ENCODE measurements around the gene DYRK2. TPM values are rescaled to one million over a fixed set of nuclear protein-coding genes. Genes with fewer than 3 reads are reported as not detected.

The DYRK2 gene
- total and polyA plus RNA-seq, 2 experiments from 2014 or later: 7.1 to 34.1 TPM

GRCh38 chr12:67638694-67639093 is 9.9 kb upstream of the DYRK2 start:
- no peaks in the 10 kb centered on the region for H4K20me1 ChIP-seq (replicated peaks; ENCODE audit: insufficient read depth)
- H3K4me3 ChIP-seq: no peak overlapping the region
- Mint-ChIP-seq H3K27ac (no peak overlapping the region), H3K4me1 (peaks cover 7% of the 10 kb centered on the region), H3K4me3 (no peak overlapping the region), H3K9me3 (no peaks in the 10 kb centered on the region), H3K36me3 (ENCODE audit: low read depth) (no peaks in the 10 kb centered on the region), H3K27me3 (ENCODE audit: insufficient read depth, low read depth, poor library complexity) (peaks cover under 1% of the 10 kb centered on the region)
- no peaks in the 10 kb centered on the region for H3F3A ChIP-seq (replicated peaks; ENCODE audit: low read depth)
- peaks cover 7% of the 10 kb centered on the region; the same call in 1 of the 2 replicates for H3K4me1 ChIP-seq (ENCODE audit: insufficient read depth)
- H3K4me2 ChIP-seq: no peak overlapping the region
- no peak overlapping the region for H2AFZ ChIP-seq
- no peaks in the 10 kb centered on the region for H3K36me3 ChIP-seq (ENCODE audit: insufficient read depth)
- no peaks in the 10 kb centered on the region for H3K27me3 ChIP-seq (ENCODE audit: insufficient read depth)
- H3K27ac ChIP-seq (ENCODE audit: low read depth): no peak overlapping the region
- ATAC-seq (no peak), DNase-seq (ENCODE audit: low spot score) (no peak)
- H3K79me2 ChIP-seq (replicated peaks; ENCODE audit: insufficient read depth): no peaks in the 10 kb centered on the region
- TF ChIP-seq, protein P1, sequence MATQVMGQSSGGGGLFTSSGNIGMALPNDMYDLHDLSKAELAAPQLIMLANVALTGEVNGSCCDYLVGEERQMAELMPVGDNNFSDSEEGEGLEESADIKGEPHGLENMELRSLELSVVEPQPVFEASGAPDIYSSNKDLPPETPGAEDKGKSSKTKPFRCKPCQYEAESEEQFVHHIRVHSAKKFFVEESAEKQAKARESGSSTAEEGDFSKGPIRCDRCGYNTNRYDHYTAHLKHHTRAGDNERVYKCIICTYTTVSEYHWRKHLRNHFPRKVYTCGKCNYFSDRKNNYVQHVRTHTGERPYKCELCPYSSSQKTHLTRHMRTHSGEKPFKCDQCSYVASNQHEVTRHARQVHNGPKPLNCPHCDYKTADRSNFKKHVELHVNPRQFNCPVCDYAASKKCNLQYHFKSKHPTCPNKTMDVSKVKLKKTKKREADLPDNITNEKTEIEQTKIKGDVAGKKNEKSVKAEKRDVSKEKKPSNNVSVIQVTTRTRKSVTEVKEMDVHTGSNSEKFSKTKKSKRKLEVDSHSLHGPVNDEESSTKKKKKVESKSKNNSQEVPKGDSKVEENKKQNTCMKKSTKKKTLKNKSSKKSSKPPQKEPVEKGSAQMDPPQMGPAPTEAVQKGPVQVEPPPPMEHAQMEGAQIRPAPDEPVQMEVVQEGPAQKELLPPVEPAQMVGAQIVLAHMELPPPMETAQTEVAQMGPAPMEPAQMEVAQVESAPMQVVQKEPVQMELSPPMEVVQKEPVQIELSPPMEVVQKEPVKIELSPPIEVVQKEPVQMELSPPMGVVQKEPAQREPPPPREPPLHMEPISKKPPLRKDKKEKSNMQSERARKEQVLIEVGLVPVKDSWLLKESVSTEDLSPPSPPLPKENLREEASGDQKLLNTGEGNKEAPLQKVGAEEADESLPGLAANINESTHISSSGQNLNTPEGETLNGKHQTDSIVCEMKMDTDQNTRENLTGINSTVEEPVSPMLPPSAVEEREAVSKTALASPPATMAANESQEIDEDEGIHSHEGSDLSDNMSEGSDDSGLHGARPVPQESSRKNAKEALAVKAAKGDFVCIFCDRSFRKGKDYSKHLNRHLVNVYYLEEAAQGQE (IDR thresholded peaks at IDR 0.05; ENCODE audit: unreplicated experiment): no peak
- TF ChIP-seq ZNF462 (CRISPR knock-in tag; IDR thresholded peaks at IDR 0.05) (no peak), ZNF114 (CRISPR knock-in tag; IDR thresholded peaks at IDR 0.05) (no peak), POLR2AphosphoS5 (IDR thresholded peaks at IDR 0.05; ENCODE audit: low read depth) (no peak), NANOG (IDR thresholded peaks at IDR 0.05; ENCODE audit: borderline replicate concordance) (no peak), STAT1 (IDR thresholded peaks at IDR 0.05; ENCODE audit: unreplicated experiment) (no peak), EZH2 (IDR thresholded peaks at IDR 0.05; ENCODE audit: low read depth, unreplicated experiment) (no peak), JUNB (IDR thresholded peaks at IDR 0.05; ENCODE audit: unreplicated experiment) (no peak), CREB1 (CRISPR knock-in tag; IDR thresholded peaks at IDR 0.05; ENCODE audit: low read depth) (no peak), ZNF331 (CRISPR knock-in tag; IDR thresholded peaks at IDR 0.05; ENCODE audit: low read depth) (no peak), EZH2phosphoT487 (IDR thresholded peaks at IDR 0.05; ENCODE audit: unreplicated experiment) (no peak)
- TF ChIP-seq, protein P2, sequence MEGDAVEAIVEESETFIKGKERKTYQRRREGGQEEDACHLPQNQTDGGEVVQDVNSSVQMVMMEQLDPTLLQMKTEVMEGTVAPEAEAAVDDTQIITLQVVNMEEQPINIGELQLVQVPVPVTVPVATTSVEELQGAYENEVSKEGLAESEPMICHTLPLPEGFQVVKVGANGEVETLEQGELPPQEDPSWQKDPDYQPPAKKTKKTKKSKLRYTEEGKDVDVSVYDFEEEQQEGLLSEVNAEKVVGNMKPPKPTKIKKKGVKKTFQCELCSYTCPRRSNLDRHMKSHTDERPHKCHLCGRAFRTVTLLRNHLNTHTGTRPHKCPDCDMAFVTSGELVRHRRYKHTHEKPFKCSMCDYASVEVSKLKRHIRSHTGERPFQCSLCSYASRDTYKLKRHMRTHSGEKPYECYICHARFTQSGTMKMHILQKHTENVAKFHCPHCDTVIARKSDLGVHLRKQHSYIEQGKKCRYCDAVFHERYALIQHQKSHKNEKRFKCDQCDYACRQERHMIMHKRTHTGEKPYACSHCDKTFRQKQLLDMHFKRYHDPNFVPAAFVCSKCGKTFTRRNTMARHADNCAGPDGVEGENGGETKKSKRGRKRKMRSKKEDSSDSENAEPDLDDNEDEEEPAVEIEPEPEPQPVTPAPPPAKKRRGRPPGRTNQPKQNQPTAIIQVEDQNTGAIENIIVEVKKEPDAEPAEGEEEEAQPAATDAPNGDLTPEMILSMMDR (conservative IDR thresholded peaks at IDR 0.05; ENCODE audit: low read depth in 2 of 2): no peak
- TF ChIP-seq, protein P3, sequence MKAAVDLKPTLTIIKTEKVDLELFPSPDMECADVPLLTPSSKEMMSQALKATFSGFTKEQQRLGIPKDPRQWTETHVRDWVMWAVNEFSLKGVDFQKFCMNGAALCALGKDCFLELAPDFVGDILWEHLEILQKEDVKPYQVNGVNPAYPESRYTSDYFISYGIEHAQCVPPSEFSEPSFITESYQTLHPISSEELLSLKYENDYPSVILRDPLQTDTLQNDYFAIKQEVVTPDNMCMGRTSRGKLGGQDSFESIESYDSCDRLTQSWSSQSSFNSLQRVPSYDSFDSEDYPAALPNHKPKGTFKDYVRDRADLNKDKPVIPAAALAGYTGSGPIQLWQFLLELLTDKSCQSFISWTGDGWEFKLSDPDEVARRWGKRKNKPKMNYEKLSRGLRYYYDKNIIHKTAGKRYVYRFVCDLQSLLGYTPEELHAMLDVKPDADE (IDR thresholded peaks at IDR 0.05): no peak
- H3K9me2 ChIP-seq (ENCODE audit: insufficient read depth): no peaks in the 10 kb centered on the region; the same call in 1 of the 2 replicates

All from GM23338 (cell line).